Upper lobe of left lung (tissue), 4 donors: ENCODE results near the gene SHC1.

Experiments
- POLR2A ChIP-seq, 4 donors: fragments of 450-650 bp; IDR thresholded peaks; one replicate each; pipeline ENCODE4 v1.5.1; 2016 to 2017; ENCODE audit warnings: antibody characterized with exemption in 4 of 4, mild to moderate bottlenecking in 2 of 4
- TF ChIP-seq, protein P1 (sequence below), 6 experiments: fragments of 450-650 bp in 4 of 6; fragments of 200-600 bp in 2 of 6; sonication (generic) in 2 of 6; IDR thresholded peaks; one replicate each; pipeline ENCODE4 v1.5.1; 2016 to 2019; ENCODE audit warnings: antibody characterized with exemption in 6 of 6

DNA sequence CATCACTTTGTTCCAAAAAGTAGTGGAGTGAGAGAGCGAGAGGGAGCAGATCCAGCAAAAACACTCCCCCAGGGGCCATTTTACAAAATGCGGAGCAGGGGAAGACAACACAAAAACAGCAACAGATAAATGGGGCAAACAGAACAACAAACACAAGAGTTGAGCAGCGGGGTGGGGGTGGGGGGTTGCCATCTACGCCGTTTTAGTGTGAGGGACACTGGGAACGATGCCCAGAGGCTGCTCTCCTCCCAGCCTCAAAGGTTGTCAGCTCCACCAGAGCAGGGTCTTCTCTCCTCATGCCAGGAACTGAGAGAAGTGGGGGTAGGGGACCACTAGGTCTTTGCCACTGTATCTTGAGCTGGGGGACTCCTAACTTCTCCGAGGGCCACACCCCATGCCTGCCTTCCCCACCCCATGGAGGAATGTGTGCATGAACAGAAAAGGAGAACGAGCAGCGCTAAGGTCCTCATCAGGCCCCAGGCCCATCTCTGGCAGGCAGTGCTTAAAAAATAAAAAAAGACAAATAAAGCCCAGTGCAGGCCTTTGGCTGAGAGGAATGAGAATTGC is 13.4 kb downstream of the SHC1 start:
- TF ChIP-seq, protein P1, sequence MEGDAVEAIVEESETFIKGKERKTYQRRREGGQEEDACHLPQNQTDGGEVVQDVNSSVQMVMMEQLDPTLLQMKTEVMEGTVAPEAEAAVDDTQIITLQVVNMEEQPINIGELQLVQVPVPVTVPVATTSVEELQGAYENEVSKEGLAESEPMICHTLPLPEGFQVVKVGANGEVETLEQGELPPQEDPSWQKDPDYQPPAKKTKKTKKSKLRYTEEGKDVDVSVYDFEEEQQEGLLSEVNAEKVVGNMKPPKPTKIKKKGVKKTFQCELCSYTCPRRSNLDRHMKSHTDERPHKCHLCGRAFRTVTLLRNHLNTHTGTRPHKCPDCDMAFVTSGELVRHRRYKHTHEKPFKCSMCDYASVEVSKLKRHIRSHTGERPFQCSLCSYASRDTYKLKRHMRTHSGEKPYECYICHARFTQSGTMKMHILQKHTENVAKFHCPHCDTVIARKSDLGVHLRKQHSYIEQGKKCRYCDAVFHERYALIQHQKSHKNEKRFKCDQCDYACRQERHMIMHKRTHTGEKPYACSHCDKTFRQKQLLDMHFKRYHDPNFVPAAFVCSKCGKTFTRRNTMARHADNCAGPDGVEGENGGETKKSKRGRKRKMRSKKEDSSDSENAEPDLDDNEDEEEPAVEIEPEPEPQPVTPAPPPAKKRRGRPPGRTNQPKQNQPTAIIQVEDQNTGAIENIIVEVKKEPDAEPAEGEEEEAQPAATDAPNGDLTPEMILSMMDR (IDR thresholded peaks at IDR 0.05), result no peak
- no peak for TF ChIP-seq POLR2A (IDR thresholded peaks at IDR 0.05)
